CD4-positive, alpha-beta T cell treated with Interleukin-2 at 100 ng/mL for 4 hours (primary cell): ENCODE results near the gene UQCR10.

Experiments used
- DNase-seq: peaks from one replicate; pipeline ENCODE4 v3.0.0-alpha.2; 2020; ENCODE audit warnings: low spot score

UQCR10 gene

DNA sequence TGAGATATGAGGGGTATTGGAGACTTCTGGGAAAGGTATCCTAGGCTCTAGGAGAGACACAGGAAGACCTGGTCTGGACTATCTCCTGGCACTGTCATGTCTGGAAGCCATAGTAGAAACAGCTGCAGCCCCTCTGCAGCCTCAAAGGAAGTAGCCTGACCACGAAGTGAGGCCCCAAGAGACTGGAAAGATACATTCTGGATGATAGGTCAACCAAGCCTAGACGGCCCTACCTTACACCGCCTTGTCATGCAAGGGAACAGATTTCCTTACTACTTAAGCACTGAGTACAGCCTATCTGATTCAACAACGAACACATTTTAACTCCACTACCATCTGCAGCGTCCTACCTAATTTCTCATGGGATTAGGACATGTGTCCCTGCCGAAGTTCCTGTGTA, 31.1 kb downstream of the UQCR10 start:
- no peak for DNase-seq

DNA sequence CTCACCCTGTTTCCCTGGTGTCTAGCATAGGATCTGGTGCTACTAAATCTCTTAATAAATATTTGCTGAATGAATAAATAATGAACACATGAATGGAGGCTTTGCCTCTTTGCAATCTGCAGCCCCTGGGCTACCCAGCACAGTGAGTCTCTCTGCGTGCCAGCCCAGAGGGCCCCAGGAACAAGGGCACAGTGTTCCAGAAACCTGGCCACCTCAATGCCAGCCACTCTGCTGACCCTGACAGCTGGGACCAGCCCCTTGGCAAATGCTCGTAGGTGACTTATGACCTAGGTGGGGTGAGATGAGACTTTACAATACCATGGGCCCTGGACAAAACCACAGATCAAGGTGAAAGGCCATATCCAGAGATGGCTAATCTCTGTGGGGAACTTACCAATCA, 31.6 kb downstream of the UQCR10 start:
- DNase-seq: no peak

DNA sequence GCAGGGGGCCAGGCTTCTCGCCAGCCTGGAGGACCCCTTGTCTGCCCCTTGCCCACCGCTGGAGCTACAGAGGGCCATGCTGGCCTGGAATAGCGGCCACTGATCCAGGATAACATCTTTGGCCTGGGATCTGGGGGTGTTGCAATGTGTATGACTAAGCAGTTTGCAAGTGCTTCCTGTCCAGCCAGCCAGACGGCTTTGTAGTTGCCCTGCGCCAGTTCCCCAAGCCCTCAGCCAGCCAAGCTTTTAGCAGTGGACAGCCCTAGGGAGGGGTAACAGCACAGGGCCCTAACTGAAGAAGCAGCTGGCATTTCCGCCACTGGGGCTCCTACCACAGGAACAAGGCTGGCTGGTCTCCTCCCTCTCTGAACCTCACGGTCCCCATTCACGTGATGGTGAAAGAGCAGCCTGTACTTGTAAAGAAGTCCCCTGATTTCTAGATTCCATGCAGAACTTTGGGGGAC, 32.1 kb downstream of the UQCR10 start:
- no peak for DNase-seq

DNA sequence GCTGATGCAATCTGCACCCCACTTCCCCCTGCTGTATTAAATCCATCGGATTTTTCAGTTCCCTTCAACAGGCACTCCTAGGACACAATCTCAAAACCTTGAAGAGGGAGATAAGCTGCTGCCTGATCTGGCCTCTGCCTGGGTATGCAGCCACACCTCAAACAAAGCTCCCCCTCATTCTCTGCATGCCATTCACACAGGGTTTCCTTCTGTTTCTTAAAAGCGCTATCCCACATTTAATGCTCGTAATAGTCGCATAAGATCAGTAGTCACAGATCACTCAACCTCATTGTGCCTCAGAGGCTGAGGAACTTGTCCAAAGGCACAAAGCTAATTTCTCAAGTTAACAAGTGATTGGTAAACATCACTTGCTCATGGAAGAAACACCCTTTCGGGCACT, 34.0 kb downstream of the UQCR10 start:
- no peak for DNase-seq

GRCh38 chr22:29801796-29802195, 34.6 kb downstream of the UQCR10 start:
- DNase-seq: no peak

DNA sequence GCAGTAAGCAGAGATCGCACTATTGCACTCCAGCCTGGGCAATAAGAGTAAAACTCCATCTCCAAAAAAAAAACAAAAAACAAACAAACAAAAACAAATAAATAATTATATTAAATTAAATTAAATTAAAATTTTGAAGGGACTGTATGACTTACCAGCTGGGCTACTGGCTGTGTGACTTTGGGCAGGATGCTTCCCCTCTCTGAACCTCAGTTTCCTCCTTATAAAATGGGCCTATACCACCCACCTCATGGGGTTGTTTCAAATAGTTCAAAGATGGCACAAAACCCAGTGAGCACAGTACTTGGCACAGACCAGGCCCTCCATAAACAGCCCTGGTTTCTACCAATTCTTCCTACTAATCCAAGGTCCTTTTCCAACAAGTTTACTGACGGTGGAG, 36.0 kb downstream of the UQCR10 start:
- DNase-seq: no peak

DNA sequence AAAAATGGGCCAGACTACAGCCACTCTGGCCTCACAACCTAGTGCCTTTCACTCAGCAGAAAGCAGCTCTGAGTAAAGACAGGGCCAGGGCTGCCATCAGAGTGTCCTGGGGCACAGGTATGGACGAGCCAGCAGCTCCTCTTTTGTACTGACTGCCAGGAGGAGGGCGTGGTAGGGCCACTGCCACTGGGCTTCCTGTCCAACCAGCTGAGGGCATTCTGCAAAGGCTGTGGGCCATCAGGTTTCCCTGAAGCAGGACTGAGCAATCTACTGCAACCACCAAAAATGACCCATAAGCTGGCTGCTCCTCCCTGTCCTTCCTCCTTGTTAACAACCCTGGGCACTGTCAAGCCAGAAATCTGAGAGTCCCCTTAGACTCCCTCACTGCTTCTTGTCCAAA, 37.8 kb downstream of the UQCR10 start:
- DNase-seq: no peak

GRCh38 chr22:29806196-29806595, 39.0 kb downstream of the UQCR10 start:
- DNase-seq: no peak

DNA sequence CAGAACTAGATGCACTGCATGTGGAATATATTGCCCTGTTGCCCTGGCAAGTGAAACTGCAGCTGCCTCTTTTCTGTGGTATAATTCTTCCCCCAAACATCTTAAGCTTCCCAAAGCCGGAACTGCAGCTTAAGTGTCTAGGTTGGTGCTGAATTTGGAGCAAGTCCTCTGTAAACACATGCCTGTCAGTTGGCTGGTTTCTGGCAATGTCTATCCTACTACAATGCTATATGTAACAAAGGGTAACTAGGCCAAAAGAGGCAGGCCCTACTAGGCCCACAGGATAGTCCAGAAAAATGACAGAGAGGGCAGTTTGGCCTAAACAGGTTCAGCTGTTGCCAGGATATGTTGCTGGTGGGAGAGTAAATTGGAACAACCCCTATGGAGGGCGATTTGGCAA, 43.0 kb downstream of the UQCR10 start:
- no peak for DNase-seq

GRCh38 chr22:29811377-29811776, 44.2 kb downstream of the UQCR10 start:
- DNase-seq: no peak

GRCh38 chr22:29813126-29813525, 46.0 kb downstream of the UQCR10 start:
- DNase-seq: no peak

GRCh38 chr22:29813563-29813962, 46.4 kb downstream of the UQCR10 start:
- no peak for DNase-seq

DNA sequence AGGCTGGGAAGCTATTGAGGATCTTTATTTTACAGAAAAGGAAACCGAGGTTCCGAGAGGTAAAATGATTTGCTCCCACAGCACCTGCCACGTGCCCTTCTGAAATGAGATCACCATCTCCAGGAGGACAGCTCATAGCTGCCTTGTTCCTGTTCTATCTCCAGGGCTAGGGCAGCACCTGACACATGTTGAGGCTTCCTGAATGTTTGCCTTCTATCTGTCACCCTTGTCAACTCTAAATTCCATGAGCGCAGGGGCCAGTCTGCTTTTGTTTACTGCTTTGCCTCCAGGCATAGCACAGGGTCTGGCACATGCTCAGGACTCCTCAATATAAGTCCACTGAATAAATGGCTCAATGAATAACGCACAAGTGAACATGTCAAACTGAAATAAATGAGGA, 46.8 kb downstream of the UQCR10 start:
- no peak for DNase-seq

DNA sequence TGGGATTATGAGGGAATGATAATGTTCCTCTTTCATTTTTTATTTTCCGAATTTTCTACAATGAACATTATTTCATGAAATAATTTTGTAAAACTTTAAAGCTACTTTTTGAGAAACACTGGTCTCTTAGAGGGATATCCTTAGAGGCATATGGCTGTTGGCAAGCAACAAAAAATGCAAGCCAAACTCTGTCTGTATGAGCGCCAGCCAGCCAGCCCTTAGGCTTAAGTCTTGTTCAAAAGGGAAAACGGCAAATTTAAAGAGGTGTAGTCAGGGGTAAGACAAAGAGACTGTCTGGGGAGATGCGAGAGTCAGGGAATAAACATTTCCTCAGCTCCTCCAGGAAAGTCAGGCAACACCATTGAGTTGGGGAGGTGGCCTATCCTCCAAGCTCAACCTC, 48.4 kb downstream of the UQCR10 start:
- no peak for DNase-seq

DNA sequence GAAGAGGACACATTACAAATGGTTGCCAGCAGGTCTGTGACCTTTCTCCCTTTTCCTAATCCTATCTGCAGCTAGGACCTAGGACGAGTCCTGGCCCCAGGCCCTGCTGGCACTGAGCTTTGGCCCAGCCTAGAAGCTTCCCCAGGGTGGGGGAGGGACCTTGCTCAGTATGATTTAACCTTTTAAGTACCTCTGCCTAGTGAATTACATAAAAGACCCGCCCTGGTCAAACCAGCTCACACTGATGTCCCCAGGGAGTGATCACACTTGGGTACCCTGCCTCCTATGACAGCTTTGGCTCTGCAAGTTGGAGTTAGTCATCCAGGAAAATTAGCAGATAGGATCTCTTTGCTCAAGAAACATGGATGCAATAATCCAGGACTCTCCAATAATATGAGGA, 49.0 kb downstream of the UQCR10 start:
- DNase-seq: no peak

DNA sequence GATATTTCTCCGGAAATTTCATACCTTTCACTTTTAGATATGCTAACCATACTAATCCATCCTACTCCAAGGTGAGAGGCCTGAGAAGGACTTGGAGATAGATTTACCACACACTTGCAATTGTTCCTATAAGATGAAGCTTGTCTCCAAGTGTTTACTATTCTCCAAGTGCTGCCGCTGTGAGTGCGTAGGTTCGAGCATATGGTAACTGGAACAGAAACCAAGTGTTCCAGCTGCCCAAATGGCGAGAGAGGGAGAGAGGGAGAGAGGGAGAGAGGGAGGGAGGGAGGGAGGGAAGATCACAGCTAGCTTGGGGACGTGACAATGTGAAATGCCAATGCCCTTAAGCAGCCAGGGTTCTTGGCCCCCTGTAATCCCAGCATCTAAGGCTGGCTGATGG, 49.4 kb downstream of the UQCR10 start:
- no peak for DNase-seq

- DNase-seq: no peak
These were observed 49.8 kb downstream of the UQCR10 start for GRCh38 chr22:29816980-29817379.

- no peak for DNase-seq
These were observed 50.6 kb downstream of the UQCR10 start for GRCh38 chr22:29817724-29818123.

- DNase-seq: no peak
These were observed 52.3 kb downstream of the UQCR10 start for GRCh38 chr22:29819501-29819900.
